Transverse colon (tissue), 3 donors: ENCODE data around the gene TRIM14.

Experiments used
- CTCF ChIP-seq, 5 experiments: fragments of 200-600 bp in 3 of 5; fragments of 450-650 bp in 2 of 5; sonication (generic) in 3 of 5; IDR thresholded peaks; 1 replicate in 2 of 5; 2 replicates in 3 of 5; pipeline ENCODE4 v1.5.1; 2016 to 2017; ENCODE audit warnings: antibody characterized with exemption in 5 of 5, inconsistent platforms in 3 of 5, mild to moderate bottlenecking in 2 of 5, moderate library complexity in 1 of 5
- EP300 ChIP-seq: sonication (generic); formaldehyde crosslinking; IDR thresholded peaks from one replicate; pipeline ENCODE4 v1.6.1; 2017; ENCODE audit warnings: antibody characterized with exemption, low read depth
- POLR2A ChIP-seq: fragments of 450-650 bp; IDR thresholded peaks from one replicate; pipeline ENCODE4 v1.6.1; 2016; ENCODE audit warnings: antibody characterized with exemption, mild to moderate bottlenecking, moderate library complexity

GRCh38 chr9:98087420-98088354 is 31.3 kb downstream of the TRIM14 start:
- TF ChIP-seq CTCF (IDR thresholded peaks at IDR 0.05) (peak in 2 of 5 experiments; percentile 9 to 11), POLR2A (no peak), EP300 (no peak)
